Neural cell (in vitro differentiated cells): ENCODE results near the gene SERTAD3. TPM values are rescaled to one million over a fixed set of nuclear protein-coding genes. Genes with fewer than 3 reads are reported as not detected.

ENCODE experiments used
- H2AFZ ChIP-seq: fragments of 200-600, 300-800 bp; sonication (generic), shearing (Covaris generic); 2 replicates; pipeline ENCODE4 v1.6.0; 2014; ENCODE audit warnings: low read depth, mild to moderate bottlenecking, antibody characterized with exemption, low read length, moderate library complexity
- H3F3A ChIP-seq: fragments of 200-600 bp; shearing (Covaris generic); 2 replicates; pipeline ENCODE4 v1.6.1; 2016; ENCODE audit warnings: mild to moderate bottlenecking, moderate library complexity, mixed read lengths, antibody characterized with exemption, low read length; ENCODE audit not compliant: insufficient read depth, poor library complexity, severe bottlenecking
- H3K27ac ChIP-seq: fragments of 200-600, 300-800 bp; sonication (generic), shearing (Covaris generic); 2 replicates; pipeline ENCODE4 v1.5.1; 2014; ENCODE audit warnings: mild to moderate bottlenecking, low read length, moderate library complexity
- H3K27me3 ChIP-seq: fragments of 300-800, 200-600 bp; sonication (generic), shearing (Covaris generic); 2 replicates; pipeline ENCODE4 v1.6.0; 2014; ENCODE audit warnings: mild to moderate bottlenecking, low read depth, low read length, moderate library complexity; ENCODE audit not compliant: insufficient read depth
- H3K36me3 ChIP-seq: fragments of 300-800, 200-600 bp; sonication (generic), shearing (Covaris generic); 2 replicates; pipeline ENCODE4 v1.5.1; 2014; ENCODE audit warnings: mild to moderate bottlenecking, antibody characterized with exemption, low read length, moderate library complexity; ENCODE audit not compliant: insufficient read depth
- H3K4me2 ChIP-seq: fragments of 300-800, 200-600 bp; sonication (generic), shearing (Covaris generic); 2 replicates; pipeline ENCODE4 v1.6.0; 2014; ENCODE audit warnings: mild to moderate bottlenecking, low read length
- H3K4me3 ChIP-seq: fragments of 300-800, 200-600 bp; sonication (generic), shearing (Covaris generic); 2 replicates; pipeline ENCODE4 v1.5.1; 2014; ENCODE audit warnings: mild to moderate bottlenecking, low read length, moderate library complexity
- H3K79me2 ChIP-seq: fragments of 200-600 bp; shearing (Covaris generic); replicated peaks from 2 replicates; pipeline ENCODE4 v1.6.0; 2014; ENCODE audit warnings: mild to moderate bottlenecking, low read length, moderate library complexity; ENCODE audit not compliant: insufficient read depth
- H3K9ac ChIP-seq: fragments of 300-800, 200-600 bp; sonication (generic), shearing (Covaris generic); 2 replicates; pipeline ENCODE4 v1.6.1; 2016; ENCODE audit warnings: mild to moderate bottlenecking, low read length, mixed read lengths
- H3K9me2 ChIP-seq: fragments of 200-600 bp; shearing (Covaris generic); 2 replicates; pipeline ENCODE4 v1.6.1; 2016; ENCODE audit warnings: mild to moderate bottlenecking, low read length, mixed read lengths; ENCODE audit not compliant: insufficient read depth
- H3K9me3 ChIP-seq: fragments of 200-600, 300-800 bp; sonication (generic), shearing (Covaris generic); 2 replicates; pipeline ENCODE4 v1.6.1; 2016; ENCODE audit warnings: mild to moderate bottlenecking, mixed run types, low read length, moderate library complexity, mixed read lengths
- H4K20me1 ChIP-seq: fragments of 200-600 bp; shearing (Covaris generic); 2 replicates; pipeline ENCODE4 v1.6.1; 2016; ENCODE audit warnings: mild to moderate bottlenecking, mixed run types; ENCODE audit not compliant: insufficient read depth
- CTCF ChIP-seq: fragments of 450-650 bp; IDR thresholded peaks from 2 replicates; pipeline ENCODE4 v1.5.1; 2014; ENCODE audit warnings: antibody characterized with exemption, mild to moderate bottlenecking, moderate library complexity; ENCODE audit not compliant: poor library complexity, severe bottlenecking
- EP300 ChIP-seq: fragments of 450-650 bp; conservative IDR thresholded peaks from 2 replicates; pipeline ENCODE4 v1.6.1; 2014; ENCODE audit warnings: antibody characterized with exemption, mild to moderate bottlenecking, moderate library complexity; ENCODE audit not compliant: poor library complexity, severe bottlenecking
- EZH2 ChIP-seq: fragments of 200-600, 300-800 bp; shearing (Covaris generic), sonication (generic); IDR thresholded peaks from 2 replicates; pipeline ENCODE4 v1.6.1; 2014; ENCODE audit warnings: antibody characterized with exemption, low read length, borderline replicate concordance, mild to moderate bottlenecking; ENCODE audit not compliant: insufficient read depth, poor library complexity, severe bottlenecking
- MXI1 ChIP-seq: fragments of 450-650 bp; conservative IDR thresholded peaks from 2 replicates; pipeline ENCODE4 v1.6.1; 2014; ENCODE audit warnings: antibody characterized with exemption, mild to moderate bottlenecking; ENCODE audit not compliant: poor library complexity, severe bottlenecking
- POLR2AphosphoS5 ChIP-seq: IDR thresholded peaks from 2 replicates; pipeline ENCODE4 v1.6.1; 2012
- RAD21 ChIP-seq: fragments of 450-650 bp; conservative IDR thresholded peaks from 2 replicates; pipeline ENCODE4 v1.6.1; 2014; ENCODE audit warnings: antibody characterized with exemption, mild to moderate bottlenecking, moderate library complexity
- SMC3 ChIP-seq: fragments of 450-650 bp; conservative IDR thresholded peaks from 2 replicates; pipeline ENCODE4 v1.6.1; 2014; ENCODE audit warnings: antibody characterized with exemption, mild to moderate bottlenecking, moderate library complexity; ENCODE audit not compliant: poor library complexity
- TAF1 ChIP-seq: IDR thresholded peaks from 2 replicates; pipeline ENCODE4 v1.6.1; 2012; ENCODE audit warnings: low read depth
- polyA plus RNA-seq: library from polyadenylated mRNA; depleted of rRNA; stranded (reverse); fragments of >200 nt; gene quantifications from 2 replicates; pipeline ENCODE4 v1.2.3, GENCODE V29; 2014
- TF ChIP-seq, protein P1 (sequence below): IDR thresholded peaks from 2 replicates; pipeline ENCODE4 v1.6.1; 2012; ENCODE audit warnings: borderline replicate concordance

SERTAD3 gene
- polyA plus RNA-seq, 1 donor from 2014 or later: 7.6 TPM

GRCh38 chr19:40472516-40472915, 28.4 kb upstream of the SERTAD3 start:
- Histone ChIP-seq H3F3A (no peaks in the 10 kb centered on the region), H3K9me2 (no peaks in the 10 kb centered on the region)
- TF ChIP-seq EP300: no peak
- no peak for TF ChIP-seq CTCF
- TF ChIP-seq TAF1: no peak
- TF ChIP-seq, protein P1, sequence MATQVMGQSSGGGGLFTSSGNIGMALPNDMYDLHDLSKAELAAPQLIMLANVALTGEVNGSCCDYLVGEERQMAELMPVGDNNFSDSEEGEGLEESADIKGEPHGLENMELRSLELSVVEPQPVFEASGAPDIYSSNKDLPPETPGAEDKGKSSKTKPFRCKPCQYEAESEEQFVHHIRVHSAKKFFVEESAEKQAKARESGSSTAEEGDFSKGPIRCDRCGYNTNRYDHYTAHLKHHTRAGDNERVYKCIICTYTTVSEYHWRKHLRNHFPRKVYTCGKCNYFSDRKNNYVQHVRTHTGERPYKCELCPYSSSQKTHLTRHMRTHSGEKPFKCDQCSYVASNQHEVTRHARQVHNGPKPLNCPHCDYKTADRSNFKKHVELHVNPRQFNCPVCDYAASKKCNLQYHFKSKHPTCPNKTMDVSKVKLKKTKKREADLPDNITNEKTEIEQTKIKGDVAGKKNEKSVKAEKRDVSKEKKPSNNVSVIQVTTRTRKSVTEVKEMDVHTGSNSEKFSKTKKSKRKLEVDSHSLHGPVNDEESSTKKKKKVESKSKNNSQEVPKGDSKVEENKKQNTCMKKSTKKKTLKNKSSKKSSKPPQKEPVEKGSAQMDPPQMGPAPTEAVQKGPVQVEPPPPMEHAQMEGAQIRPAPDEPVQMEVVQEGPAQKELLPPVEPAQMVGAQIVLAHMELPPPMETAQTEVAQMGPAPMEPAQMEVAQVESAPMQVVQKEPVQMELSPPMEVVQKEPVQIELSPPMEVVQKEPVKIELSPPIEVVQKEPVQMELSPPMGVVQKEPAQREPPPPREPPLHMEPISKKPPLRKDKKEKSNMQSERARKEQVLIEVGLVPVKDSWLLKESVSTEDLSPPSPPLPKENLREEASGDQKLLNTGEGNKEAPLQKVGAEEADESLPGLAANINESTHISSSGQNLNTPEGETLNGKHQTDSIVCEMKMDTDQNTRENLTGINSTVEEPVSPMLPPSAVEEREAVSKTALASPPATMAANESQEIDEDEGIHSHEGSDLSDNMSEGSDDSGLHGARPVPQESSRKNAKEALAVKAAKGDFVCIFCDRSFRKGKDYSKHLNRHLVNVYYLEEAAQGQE: no peak
- no peak for TF ChIP-seq SMC3
- TF ChIP-seq EZH2: no peak
- TF ChIP-seq POLR2AphosphoS5: no peak
- no peak for TF ChIP-seq MXI1
- TF ChIP-seq RAD21: no peak

GRCh38 chr19:40471111-40471510, 27.0 kb upstream of the SERTAD3 start:
- Histone ChIP-seq H4K20me1 (no peaks in the 10 kb centered on the region), H3K9me2 (no peaks in the 10 kb centered on the region), H3K36me3 (no peaks in the 10 kb centered on the region)

More at GRCh38 chr19:40472516-40472915, 28.4 kb upstream of the SERTAD3 start:
- H3K27ac ChIP-seq: no peak overlapping the region
- H3K4me2 ChIP-seq: no peak overlapping the region
- H3K27me3 ChIP-seq: peaks cover 14% of the 10 kb centered on the region
- H4K20me1 ChIP-seq: no peaks in the 10 kb centered on the region
- no peak overlapping the region for H3K9ac ChIP-seq
- no peaks in the 10 kb centered on the region for H3K9me3 ChIP-seq
- no peak overlapping the region for H3K4me3 ChIP-seq
- no peaks in the 10 kb centered on the region for H3K36me3 ChIP-seq
- no peak overlapping the region for H2AFZ ChIP-seq
- H3K79me2 ChIP-seq: no peaks in the 10 kb centered on the region

More at GRCh38 chr19:40471111-40471510, 27.0 kb upstream of the SERTAD3 start:
- H2AFZ ChIP-seq: no peak overlapping the region
- H3K27me3 ChIP-seq: peaks cover 23% of the 10 kb centered on the region
- no peaks in the 10 kb centered on the region for H3K9me3 ChIP-seq
- no peaks in the 10 kb centered on the region for H3F3A ChIP-seq
- H3K9ac ChIP-seq: no peak overlapping the region
- H3K4me3 ChIP-seq: no peak overlapping the region
- no peak overlapping the region for H3K4me2 ChIP-seq
- no peaks in the 10 kb centered on the region for H3K79me2 ChIP-seq
- H3K27ac ChIP-seq: no peak overlapping the region
- TF ChIP-seq CTCF: no peak
- no peak for TF ChIP-seq TAF1
- no peak for TF ChIP-seq EP300
- no peak for TF ChIP-seq RAD21
- no peak for TF ChIP-seq EZH2
- no peak for TF ChIP-seq MXI1
- no peak for TF ChIP-seq SMC3
- TF ChIP-seq, protein P1: no peak
- TF ChIP-seq POLR2AphosphoS5: no peak
